SK-N-SH (cell line): ENCODE data around the gene EDN2.

Experiments used
- CHD2 ChIP-seq: fragments of 150-350 bp; IDR thresholded peaks from 2 replicates; pipeline ENCODE4 v1.6.1; 2018; ENCODE audit warnings: low read length; ENCODE audit not compliant: partially characterized antibody
- TF ChIP-seq, protein P1 (sequence below): IDR thresholded peaks from 2 replicates; pipeline ENCODE4 v1.6.1; 2012; ENCODE audit warnings: mild to moderate bottlenecking, low read depth, low read length, moderate library complexity

DNA sequence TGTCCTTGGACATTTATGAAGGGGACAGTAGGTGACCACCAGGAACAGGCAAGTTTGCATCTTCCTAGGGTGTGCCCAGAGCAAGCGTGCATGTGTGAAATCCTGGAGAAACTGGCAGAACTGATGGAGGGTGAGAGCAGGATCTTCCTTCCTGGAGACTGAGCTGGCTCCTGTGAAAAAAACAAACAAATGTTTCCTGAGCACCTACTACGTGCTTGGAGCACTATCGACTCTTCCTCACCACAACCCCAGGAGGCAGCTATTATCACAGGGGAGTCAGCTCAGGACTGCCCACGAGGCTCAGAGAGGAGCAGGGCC is 1.5 kb upstream of the EDN2 start:
- TF ChIP-seq, protein P1, sequence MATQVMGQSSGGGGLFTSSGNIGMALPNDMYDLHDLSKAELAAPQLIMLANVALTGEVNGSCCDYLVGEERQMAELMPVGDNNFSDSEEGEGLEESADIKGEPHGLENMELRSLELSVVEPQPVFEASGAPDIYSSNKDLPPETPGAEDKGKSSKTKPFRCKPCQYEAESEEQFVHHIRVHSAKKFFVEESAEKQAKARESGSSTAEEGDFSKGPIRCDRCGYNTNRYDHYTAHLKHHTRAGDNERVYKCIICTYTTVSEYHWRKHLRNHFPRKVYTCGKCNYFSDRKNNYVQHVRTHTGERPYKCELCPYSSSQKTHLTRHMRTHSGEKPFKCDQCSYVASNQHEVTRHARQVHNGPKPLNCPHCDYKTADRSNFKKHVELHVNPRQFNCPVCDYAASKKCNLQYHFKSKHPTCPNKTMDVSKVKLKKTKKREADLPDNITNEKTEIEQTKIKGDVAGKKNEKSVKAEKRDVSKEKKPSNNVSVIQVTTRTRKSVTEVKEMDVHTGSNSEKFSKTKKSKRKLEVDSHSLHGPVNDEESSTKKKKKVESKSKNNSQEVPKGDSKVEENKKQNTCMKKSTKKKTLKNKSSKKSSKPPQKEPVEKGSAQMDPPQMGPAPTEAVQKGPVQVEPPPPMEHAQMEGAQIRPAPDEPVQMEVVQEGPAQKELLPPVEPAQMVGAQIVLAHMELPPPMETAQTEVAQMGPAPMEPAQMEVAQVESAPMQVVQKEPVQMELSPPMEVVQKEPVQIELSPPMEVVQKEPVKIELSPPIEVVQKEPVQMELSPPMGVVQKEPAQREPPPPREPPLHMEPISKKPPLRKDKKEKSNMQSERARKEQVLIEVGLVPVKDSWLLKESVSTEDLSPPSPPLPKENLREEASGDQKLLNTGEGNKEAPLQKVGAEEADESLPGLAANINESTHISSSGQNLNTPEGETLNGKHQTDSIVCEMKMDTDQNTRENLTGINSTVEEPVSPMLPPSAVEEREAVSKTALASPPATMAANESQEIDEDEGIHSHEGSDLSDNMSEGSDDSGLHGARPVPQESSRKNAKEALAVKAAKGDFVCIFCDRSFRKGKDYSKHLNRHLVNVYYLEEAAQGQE, result no peak
- TF ChIP-seq CHD2, result no peak
